Gastroesophageal sphincter (tissue), 3 donors: ENCODE data around the gene BRCA1.

ENCODE experiments used
- CTCF ChIP-seq, 4 experiments: fragments of 200-600 bp in 2 of 4; fragments of 450-650 bp in 2 of 4; sonication (generic) in 1 of 4; IDR thresholded peaks; one replicate each; pipeline ENCODE4 v1.5.1; 2017 to 2019; ENCODE audit warnings: antibody characterized with exemption in 4 of 4, mild to moderate bottlenecking in 2 of 4, moderate library complexity in 2 of 4
- POLR2AphosphoS5 ChIP-seq: sonication (generic); formaldehyde crosslinking; IDR thresholded peaks from one replicate; pipeline ENCODE4 v1.6.1; 2017; ENCODE audit warnings: antibody characterized with exemption

- TF ChIP-seq CTCF (IDR thresholded peaks at IDR 0.05) (no peak), POLR2AphosphoS5 (no peak)
These were observed 20.0 kb downstream of the BRCA1 start for GRCh38 chr17:43105146-43105545.
